Renal pelvis (tissue), 4 donors: ENCODE measurements around the gene RFC2. TPM values are rescaled to one million over a fixed set of nuclear protein-coding genes. Genes with fewer than 3 reads are reported as not detected.

ENCODE experiments used
- DNase-seq: peaks from one replicate; pipeline ENCODE4 v3.0.0-alpha.2; 2013
- polyA plus RNA-seq, 3 donors: library from polyadenylated mRNA; unstranded; fragments of 120-200 nt; gene quantifications; one replicate each; pipeline ENCODE4 v1.2.1, GENCODE V29; 2013; ENCODE audit not compliant: insufficient read length in 3 of 3

Gene RFC2
- polyA plus RNA-seq, 3 donors: 34.8 to 37.8 (median 36.6) TPM

GRCh38 chr7:74287303-74288033 lies 33.3 kb upstream of the RFC2 start:
- no peak for DNase-seq

- no peak for DNase-seq
Observed at GRCh38 chr7:74286131-74286530, 31.9 kb upstream of the RFC2 start.

- DNase-seq: no peak
Observed at GRCh38 chr7:74284781-74285259, 30.6 kb upstream of the RFC2 start.

GRCh38 chr7:74283858-74284447 lies 29.8 kb upstream of the RFC2 start:
- DNase-seq: no peak

GRCh38 chr7:74282748-74283459 lies 28.7 kb upstream of the RFC2 start:
- DNase-seq: no peak

GRCh38 chr7:74280985-74281384 lies 26.8 kb upstream of the RFC2 start:
- DNase-seq: no peak

- DNase-seq: no peak
Observed at GRCh38 chr7:74277636-74278035, 23.4 kb upstream of the RFC2 start.

- DNase-seq: no peak
Observed at GRCh38 chr7:74275401-74275881, 21.2 kb upstream of the RFC2 start.

- DNase-seq: peak; percentile 84
Observed at GRCh38 chr7:74272305-74273038, 18.3 kb upstream of the RFC2 start.

- no peak for DNase-seq
Observed at GRCh38 chr7:74271742-74272141, 17.5 kb upstream of the RFC2 start.

- peak; percentile 91 for DNase-seq
Observed at GRCh38 chr7:74269757-74270277, 15.6 kb upstream of the RFC2 start.

GRCh38 chr7:74267756-74268565 lies 13.8 kb upstream of the RFC2 start:
- no peak for DNase-seq

- DNase-seq: no peak
Observed at GRCh38 chr7:74266191-74266963, 12.2 kb upstream of the RFC2 start.

- DNase-seq: no peak
Observed at GRCh38 chr7:74263399-74264120, 9.4 kb upstream of the RFC2 start.

- no peak for DNase-seq
Observed at GRCh38 chr7:74262639-74263398, 8.6 kb upstream of the RFC2 start.

- DNase-seq: no peak
Observed at GRCh38 chr7:74258639-74259038, 4.4 kb upstream of the RFC2 start.

GRCh38 chr7:74256491-74257408 lies 2.6 kb upstream of the RFC2 start:
- DNase-seq: no peak
